Liver (tissue), 9 donors: Measurements from ENCODE around the gene OSBPL10. TPM values are rescaled to one million over a fixed set of nuclear protein-coding genes. Genes with fewer than 3 reads are reported as not detected.

Source experiments
- DNase-seq: peaks from one replicate; pipeline ENCODE4 v3.0.0-alpha.2; 2017; ENCODE audit warnings: low spot score
- H3K27ac ChIP-seq, 2 donors: one replicate each; pipeline ENCODE4 v1.7.0; 2013; ENCODE audit warnings: inconsistent platforms in 2 of 2, low read length in 2 of 2, control low read depth in 1 of 2, low read depth in 1 of 2, mild to moderate bottlenecking in 1 of 2
- H3K27me3 ChIP-seq, 4 donors: one replicate each; pipeline versions ENCODE4 v1.6.1 to v1.7.0; 2013; ENCODE audit warnings: low read length in 3 of 4, inconsistent platforms in 1 of 4, mild to moderate bottlenecking in 1 of 4, moderate library complexity in 1 of 4; ENCODE audit not compliant: control insufficient read depth in 4 of 4, insufficient read depth in 4 of 4
- H3K36me3 ChIP-seq, 4 donors: one replicate each; pipeline versions ENCODE4 v1.6.1 to v1.7.0; 2013; ENCODE audit warnings: low read length in 3 of 4, mild to moderate bottlenecking in 3 of 4, low read depth in 1 of 4, moderate library complexity in 1 of 4; ENCODE audit not compliant: control insufficient read depth in 4 of 4, insufficient read depth in 3 of 4
- H3K4me1 ChIP-seq, 4 donors: one replicate each; pipeline versions ENCODE4 v1.6.1 to v1.7.0; 2013; ENCODE audit warnings: low read length in 3 of 4, mild to moderate bottlenecking in 3 of 4, moderate library complexity in 1 of 4; ENCODE audit not compliant: control insufficient read depth in 4 of 4, insufficient read depth in 4 of 4
- H3K4me3 ChIP-seq, 3 donors: one replicate each; pipeline versions ENCODE4 v1.6.1 to v1.7.0; 2013; ENCODE audit warnings: low read length in 3 of 3, control low read depth in 1 of 3, low read depth in 1 of 3, mild to moderate bottlenecking in 1 of 3
- H3K9ac ChIP-seq, 2 donors: one replicate each; pipeline ENCODE4 v1.7.0; 2013; ENCODE audit warnings: low read length in 2 of 2, mild to moderate bottlenecking in 2 of 2, moderate library complexity in 2 of 2, control low read depth in 1 of 2, low read depth in 1 of 2
- H3K9me3 ChIP-seq, 4 donors: one replicate each; pipeline versions ENCODE4 v1.6.1 to v1.7.0; 2013; ENCODE audit warnings: low read length in 3 of 4; ENCODE audit not compliant: control insufficient read depth in 4 of 4
- ATF3 ChIP-seq: IDR thresholded peaks from 2 replicates; pipeline ENCODE4 v1.6.1; 2016; ENCODE audit warnings: antibody characterized with exemption
- FOXA1 ChIP-seq: IDR thresholded peaks from 2 replicates; pipeline ENCODE4 v1.6.1; 2016; ENCODE audit warnings: antibody characterized with exemption
- FOXA2 ChIP-seq: IDR thresholded peaks from 2 replicates; pipeline ENCODE4 v1.6.1; 2016; ENCODE audit warnings: antibody characterized with exemption
- HNF4A ChIP-seq, 2 donors: conservative IDR thresholded peaks; 2 replicates each; pipeline ENCODE4 v1.6.1; 2016; ENCODE audit warnings: antibody characterized with exemption in 2 of 2, mild to moderate bottlenecking in 2 of 2
- HNF4G ChIP-seq: IDR thresholded peaks from 2 replicates; pipeline ENCODE4 v1.6.1; 2016; ENCODE audit warnings: antibody characterized with exemption
- JUND ChIP-seq, 2 donors: IDR thresholded peaks; 2 replicates each; pipeline ENCODE4 v1.6.1; 2016; ENCODE audit warnings: antibody characterized with exemption in 2 of 2
- MAX ChIP-seq: IDR thresholded peaks from 2 replicates; pipeline ENCODE4 v1.6.1; 2016; ENCODE audit warnings: antibody characterized with exemption
- NR2F2 ChIP-seq: IDR thresholded peaks from 2 replicates; pipeline ENCODE4 v1.6.1; 2016; ENCODE audit warnings: antibody characterized with exemption
- RAD21 ChIP-seq, 2 donors: IDR thresholded peaks; 2 replicates each; pipeline ENCODE4 v1.6.1; 2016; ENCODE audit warnings: antibody characterized with exemption in 2 of 2, mild to moderate bottlenecking in 2 of 2
- REST ChIP-seq: IDR thresholded peaks from 2 replicates; pipeline ENCODE4 v1.6.1; 2016; ENCODE audit warnings: antibody characterized with exemption, mild to moderate bottlenecking
- RXRA ChIP-seq, 2 donors: IDR thresholded peaks; 2 replicates each; pipeline ENCODE4 v1.6.1; 2017 to 2018; ENCODE audit warnings: antibody characterized with exemption in 2 of 2, mild to moderate bottlenecking in 1 of 2
- SP1 ChIP-seq: IDR thresholded peaks from 2 replicates; pipeline ENCODE4 v1.6.1; 2018; ENCODE audit warnings: antibody characterized with exemption, mild to moderate bottlenecking
- TAF1 ChIP-seq: conservative IDR thresholded peaks from 2 replicates; pipeline ENCODE4 v1.6.1; 2016; ENCODE audit warnings: antibody characterized with exemption, mild to moderate bottlenecking
- YY1 ChIP-seq: IDR thresholded peaks from 2 replicates; pipeline ENCODE4 v1.6.1; 2016; ENCODE audit warnings: antibody characterized with exemption, mild to moderate bottlenecking
- ZBTB33 ChIP-seq: IDR thresholded peaks from 2 replicates; pipeline ENCODE4 v1.6.1; 2016; ENCODE audit warnings: antibody characterized with exemption
- WGBS: extraction: QIAGEN DNeasy Blood & Tissue Kit; methylation state at CpG from one replicate; pipeline ENCODE4 v1.1.7; 2013; 5-methylcytosine and 5-hydroxymethylcytosine counted together
- polyA plus RNA-seq, 2 donors: library from polyadenylated mRNA; stranded (reverse) in 1 of 2; unstranded in 1 of 2; fragments of 200-250 nt in 1 of 2; fragments of >200 nt in 1 of 2; fragmentation: Nextera tagmentation in 1 of 2; extraction: Ambion mirVana in 1 of 2; gene quantifications; one replicate each; pipeline versions ENCODE4 v1.2.1 to v1.2.3, GENCODE V29; 2013 to 2015
- total RNA-seq, 2 donors: library from RNA; depleted of rRNA; stranded (reverse); fragments of >200 nt; gene quantifications; one replicate each; pipeline ENCODE4 v1.2.3, GENCODE V29; 2014
- donor health status: healthy.
- donor health status: healthy.
- donor health status: healthy.
- donor health status: healthy.
- donor health status: healthy.

The OSBPL10 gene
- total and polyA plus RNA-seq, 4 donors: 0.75 to 4.0 (median 1.7) TPM

GRCh38 chr3:31671451-31671850 is 309.6 kb downstream of the OSBPL10 start:
- no peaks in the 10 kb centered on the region for H3K27me3 ChIP-seq
- H3K4me3 ChIP-seq: no peak overlapping the region
- peaks cover 0 to 10% (median 0%) of the 10 kb centered on the region in 4 donors for H3K4me1 ChIP-seq
- no peaks in the 10 kb centered on the region for H3K9me3 ChIP-seq
- WGBS: 88% methylated on average over 2 of the region's 2 CpGs
- H3K36me3 ChIP-seq: no peaks in the 10 kb centered on the region
- TF ChIP-seq HNF4A (conservative IDR thresholded peaks at IDR 0.05) (no peak), MAX (no peak), FOXA2 (no peak), JUND (IDR thresholded peaks at IDR 0.05) (no peak), REST (no peak), YY1 (no peak), SP1 (no peak), ATF3 (no peak), ZBTB33 (no peak), FOXA1 (no peak), RXRA (IDR thresholded peaks at IDR 0.05) (no peak), RAD21 (IDR thresholded peaks at IDR 0.05) (no peak), TAF1 (no peak), NR2F2 (no peak)
- H3K9ac ChIP-seq: no peak overlapping the region
- DNase-seq: no peak
- H3K27ac ChIP-seq: no peak overlapping the region

GRCh38 chr3:31670722-31671121 is 310.3 kb downstream of the OSBPL10 start:
- H3K36me3 ChIP-seq: no peaks in the 10 kb centered on the region
- WGBS: 80% methylated on average over 9 of the region's 9 CpGs
- H3K27ac ChIP-seq: no peak overlapping the region
- no peak overlapping the region for H3K9ac ChIP-seq
- no peaks in the 10 kb centered on the region for H3K9me3 ChIP-seq
- no peak for TF ChIP-seq HNF4G
- no peak for TF ChIP-seq NR2F2
- no peak for TF ChIP-seq TAF1
- TF ChIP-seq YY1: no peak
- no peak for TF ChIP-seq FOXA1
- no peak for TF ChIP-seq MAX
- no peak for DNase-seq
- peaks cover 0 to 10% (median 0%) of the 10 kb centered on the region in 4 donors for H3K4me1 ChIP-seq
- H3K27me3 ChIP-seq: no peaks in the 10 kb centered on the region
- H3K4me3 ChIP-seq: no peak overlapping the region
